HepG2 (cell line): ENCODE data around the gene ZC3H14. TPM values are rescaled to one million over a fixed set of nuclear protein-coding genes. Genes with fewer than 3 reads are reported as not detected.

ENCODE experiments used
- ATAC-seq: fragments of 200-7000 bp; cut with Tn5 transposase; 3 replicates; pipeline ENCODE4 v1.9.1; 2020; ENCODE audit warnings: mild to moderate bottlenecking, moderate library complexity
- BruUV-seq: library from RNA; stranded (reverse); fragments of 400-500 nt; replicated peaks from 2 replicates; lab custom pipeline; 2021; lab: Mats Ljungman, UMichigan
- CTCF ChIA-PET: fragments of 300-600 bp; formaldehyde crosslinking; extraction: SDS; loops from one replicate; lab custom pipeline; 2021; ENCODE audit warnings: low total read pairs, inconsistent platforms, low intra/inter-chr PET ratio; lab: Yijun Ruan, JAX
- POLR2A ChIA-PET: fragments of 350-600 bp; sonication (Branson Sonifier 250); formaldehyde crosslinking; loops from one replicate; lab custom pipeline; 2020; ENCODE audit warnings: antibody characterized with exemption, inconsistent platforms; lab: Yijun Ruan, JAX
- DNase-seq: peaks from one replicate; pipeline ENCODE4 v3.0.0-alpha.2; 2015; ENCODE audit warnings: low spot score
- FAIRE-seq: peaks from 3 replicates; lab custom pipeline; 2011; peaks lifted over from hg19 to GRCh38; lab: Jason Lieb, UNC
- H2AFZ ChIP-seq: one replicate; pipeline ENCODE4 v1.6.1; 2011; ENCODE audit warnings: low read length, inconsistent platforms
- H3K27ac ChIP-seq: fragments of 300-600 bp; 3 replicates; pipeline ENCODE4 v1.8.0; 2011; ENCODE audit warnings: mixed run types, mild to moderate bottlenecking, mixed read lengths, low read length, inconsistent platforms; ENCODE audit not compliant: insufficient read depth; ENCODE audit errors: extremely low read length
- H3K27me3 ChIP-seq, 2 experiments: fragments of 200-600 bp in 1 of 2; 2 replicates in 1 of 2; 3 replicates in 1 of 2; pipeline versions ENCODE4 v1.6.0 to v1.8.0; 2011; ENCODE audit warnings: low read length in 2 of 2, mild to moderate bottlenecking in 2 of 2, moderate library complexity in 2 of 2, inconsistent platforms in 1 of 2; ENCODE audit not compliant: insufficient read depth in 2 of 2, control insufficient read depth in 1 of 2
- H3K36me3 ChIP-seq, 2 experiments: fragments of 200-600 bp in 1 of 2; replicated peaks in 1 of 2; 2 replicates in 1 of 2; 3 replicates in 1 of 2; pipeline versions ENCODE4 v1.5.1 to v1.8.0; 2011; ENCODE audit warnings: low read length in 2 of 2, inconsistent platforms in 1 of 2; ENCODE audit not compliant: insufficient read depth in 2 of 2, control insufficient read depth in 1 of 2
- H3K4me1 ChIP-seq: 2 replicates; pipeline ENCODE4 v1.5.1; 2012; ENCODE audit warnings: low read length, inconsistent platforms; ENCODE audit not compliant: insufficient read depth
- H3K4me2 ChIP-seq: 2 replicates; pipeline ENCODE4 v1.6.0; 2011; ENCODE audit warnings: low read depth, low read length, inconsistent platforms
- H3K4me3 ChIP-seq, 3 experiments: fragments of 200-600 bp in 1 of 3; sonication (generic), shearing (Covaris generic) in 1 of 3; replicated peaks in 1 of 3; 2 replicates each; pipeline ENCODE4 v1.5.1; 2011 to 2016; ENCODE audit warnings: low read length in 3 of 3, inconsistent platforms in 2 of 3, low read depth in 2 of 3, mild to moderate bottlenecking in 2 of 3, control low read depth in 1 of 3, mixed read lengths in 1 of 3; ENCODE audit not compliant: insufficient read depth in 1 of 3
- H3K79me2 ChIP-seq: one replicate; pipeline ENCODE4 v1.6.1; 2011; ENCODE audit warnings: low read length, inconsistent platforms; ENCODE audit not compliant: insufficient read depth
- H3K9ac ChIP-seq: 2 replicates; pipeline ENCODE4 v1.6.0; 2011; ENCODE audit warnings: mild to moderate bottlenecking, low read depth, low read length, inconsistent platforms; ENCODE audit not compliant: insufficient read depth
- H3K9me3 ChIP-seq: 2 replicates; pipeline ENCODE4 v1.5.1; 2012; ENCODE audit warnings: mild to moderate bottlenecking, low read length
- H4K20me1 ChIP-seq: 2 replicates; pipeline ENCODE4 v1.6.0; 2011; ENCODE audit warnings: inconsistent platforms, mild to moderate bottlenecking, low read length, moderate library complexity; ENCODE audit not compliant: insufficient read depth
- ARNT2 ChIP-seq: sonication (generic); formaldehyde crosslinking; IDR thresholded peaks from 2 replicates; pipeline ENCODE4 v1.8.0; 2022; ENCODE audit warnings: mild to moderate bottlenecking, low read depth, missing genetic modification reagents, moderate library complexity
- ZNF317 ChIP-seq: sonication (generic); formaldehyde crosslinking; IDR thresholded peaks from 2 replicates; pipeline ENCODE4 v1.5.0; 2020; ENCODE audit warnings: mild to moderate bottlenecking, missing genetic modification reagents
- WGBS: methylation state at CpG from one replicate; pipeline ENCODE4 v1.1.6; 2017; ENCODE audit warnings: low lambda C conversion rate; 5-methylcytosine and 5-hydroxymethylcytosine counted together
- in situ Hi-C: cut with HindIII; loops from 2 replicates; pipeline ENCODE4 v1.10.0; 2017; ENCODE audit warnings: low pct_unique_long_range_greater_than_20kb; ENCODE audit not compliant: extremely low pct_ligation_motif_present
- intact Hi-C: fragments of 100-400 bp; cut with micrococcal nuclease; formaldehyde crosslinking; loops from one replicate; pipeline ENCODE4 v1.10.0; 2022; ENCODE audit not compliant: unreplicated experiment
- polyA plus RNA-seq, 8 experiments: library from polyadenylated mRNA; depleted of rRNA in 3 of 8; stranded (reverse) in 7 of 8; unstranded in 1 of 8; fragments of >200 nt; fragmentation: Illumina TruSeq in 4 of 8; extraction: Trizol in 4 of 8; gene quantifications; 2 replicates each; pipeline versions ENCODE4 v1.2.1 to v1.2.3, GENCODE V29; 2011 to 2016; ENCODE audit warnings: low read depth in 4 of 8, missing spikeins in 1 of 8, mixed read lengths in 1 of 8; ENCODE audit not compliant: insufficient read depth in 1 of 8
- total RNA-seq, 5 experiments: library from RNA; depleted of rRNA; stranded (reverse); fragments of >200 nt; fragmentation: Illumina TruSeq; extraction: Trizol; gene quantifications; 2 replicates each; pipeline ENCODE4 v1.2.3, GENCODE V29; 2016; ENCODE audit warnings: low read depth in 1 of 5
- TF ChIP-seq, protein P1 (sequence below): sonication (generic); formaldehyde crosslinking; IDR thresholded peaks from 2 replicates; pipeline ENCODE4 v1.9.0; 2021; ENCODE audit warnings: mild to moderate bottlenecking, missing genetic modification reagents
- TF ChIP-seq, protein P2 (sequence below): sonication (generic); formaldehyde crosslinking; IDR thresholded peaks from 2 replicates; pipeline ENCODE4 v1.5.0; 2020; ENCODE audit warnings: mild to moderate bottlenecking, missing genetic modification reagents

The ZC3H14 gene
- total and polyA plus RNA-seq, 2 of the 13 experiments (the other 11 are each of a cell fraction or from before 2014, with no cell fraction given), result 65.1 to 67.5 TPM

GRCh38 chr14:88592031-88592430 lies 29.2 kb downstream of the ZC3H14 start (continued):
- TF ChIP-seq, protein P1, sequence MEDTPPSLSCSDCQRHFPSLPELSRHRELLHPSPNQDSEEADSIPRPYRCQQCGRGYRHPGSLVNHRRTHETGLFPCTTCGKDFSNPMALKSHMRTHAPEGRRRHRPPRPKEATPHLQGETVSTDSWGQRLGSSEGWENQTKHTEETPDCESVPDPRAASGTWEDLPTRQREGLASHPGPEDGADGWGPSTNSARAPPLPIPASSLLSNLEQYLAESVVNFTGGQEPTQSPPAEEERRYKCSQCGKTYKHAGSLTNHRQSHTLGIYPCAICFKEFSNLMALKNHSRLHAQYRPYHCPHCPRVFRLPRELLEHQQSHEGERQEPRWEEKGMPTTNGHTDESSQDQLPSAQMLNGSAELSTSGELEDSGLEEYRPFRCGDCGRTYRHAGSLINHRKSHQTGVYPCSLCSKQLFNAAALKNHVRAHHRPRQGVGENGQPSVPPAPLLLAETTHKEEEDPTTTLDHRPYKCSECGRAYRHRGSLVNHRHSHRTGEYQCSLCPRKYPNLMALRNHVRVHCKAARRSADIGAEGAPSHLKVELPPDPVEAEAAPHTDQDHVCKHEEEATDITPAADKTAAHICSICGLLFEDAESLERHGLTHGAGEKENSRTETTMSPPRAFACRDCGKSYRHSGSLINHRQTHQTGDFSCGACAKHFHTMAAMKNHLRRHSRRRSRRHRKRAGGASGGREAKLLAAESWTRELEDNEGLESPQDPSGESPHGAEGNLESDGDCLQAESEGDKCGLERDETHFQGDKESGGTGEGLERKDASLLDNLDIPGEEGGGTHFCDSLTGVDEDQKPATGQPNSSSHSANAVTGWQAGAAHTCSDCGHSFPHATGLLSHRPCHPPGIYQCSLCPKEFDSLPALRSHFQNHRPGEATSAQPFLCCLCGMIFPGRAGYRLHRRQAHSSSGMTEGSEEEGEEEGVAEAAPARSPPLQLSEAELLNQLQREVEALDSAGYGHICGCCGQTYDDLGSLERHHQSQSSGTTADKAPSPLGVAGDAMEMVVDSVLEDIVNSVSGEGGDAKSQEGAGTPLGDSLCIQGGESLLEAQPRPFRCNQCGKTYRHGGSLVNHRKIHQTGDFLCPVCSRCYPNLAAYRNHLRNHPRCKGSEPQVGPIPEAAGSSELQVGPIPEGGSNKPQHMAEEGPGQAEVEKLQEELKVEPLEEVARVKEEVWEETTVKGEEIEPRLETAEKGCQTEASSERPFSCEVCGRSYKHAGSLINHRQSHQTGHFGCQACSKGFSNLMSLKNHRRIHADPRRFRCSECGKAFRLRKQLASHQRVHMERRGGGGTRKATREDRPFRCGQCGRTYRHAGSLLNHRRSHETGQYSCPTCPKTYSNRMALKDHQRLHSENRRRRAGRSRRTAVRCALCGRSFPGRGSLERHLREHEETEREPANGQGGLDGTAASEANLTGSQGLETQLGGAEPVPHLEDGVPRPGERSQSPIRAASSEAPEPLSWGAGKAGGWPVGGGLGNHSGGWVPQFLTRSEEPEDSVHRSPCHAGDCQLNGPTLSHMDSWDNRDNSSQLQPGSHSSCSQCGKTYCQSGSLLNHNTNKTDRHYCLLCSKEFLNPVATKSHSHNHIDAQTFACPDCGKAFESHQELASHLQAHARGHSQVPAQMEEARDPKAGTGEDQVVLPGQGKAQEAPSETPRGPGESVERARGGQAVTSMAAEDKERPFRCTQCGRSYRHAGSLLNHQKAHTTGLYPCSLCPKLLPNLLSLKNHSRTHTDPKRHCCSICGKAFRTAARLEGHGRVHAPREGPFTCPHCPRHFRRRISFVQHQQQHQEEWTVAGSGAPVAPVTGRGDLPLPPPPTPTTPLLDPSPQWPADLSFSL (CRISPR knock-in tag), result no peak
- TF ChIP-seq, protein P2, sequence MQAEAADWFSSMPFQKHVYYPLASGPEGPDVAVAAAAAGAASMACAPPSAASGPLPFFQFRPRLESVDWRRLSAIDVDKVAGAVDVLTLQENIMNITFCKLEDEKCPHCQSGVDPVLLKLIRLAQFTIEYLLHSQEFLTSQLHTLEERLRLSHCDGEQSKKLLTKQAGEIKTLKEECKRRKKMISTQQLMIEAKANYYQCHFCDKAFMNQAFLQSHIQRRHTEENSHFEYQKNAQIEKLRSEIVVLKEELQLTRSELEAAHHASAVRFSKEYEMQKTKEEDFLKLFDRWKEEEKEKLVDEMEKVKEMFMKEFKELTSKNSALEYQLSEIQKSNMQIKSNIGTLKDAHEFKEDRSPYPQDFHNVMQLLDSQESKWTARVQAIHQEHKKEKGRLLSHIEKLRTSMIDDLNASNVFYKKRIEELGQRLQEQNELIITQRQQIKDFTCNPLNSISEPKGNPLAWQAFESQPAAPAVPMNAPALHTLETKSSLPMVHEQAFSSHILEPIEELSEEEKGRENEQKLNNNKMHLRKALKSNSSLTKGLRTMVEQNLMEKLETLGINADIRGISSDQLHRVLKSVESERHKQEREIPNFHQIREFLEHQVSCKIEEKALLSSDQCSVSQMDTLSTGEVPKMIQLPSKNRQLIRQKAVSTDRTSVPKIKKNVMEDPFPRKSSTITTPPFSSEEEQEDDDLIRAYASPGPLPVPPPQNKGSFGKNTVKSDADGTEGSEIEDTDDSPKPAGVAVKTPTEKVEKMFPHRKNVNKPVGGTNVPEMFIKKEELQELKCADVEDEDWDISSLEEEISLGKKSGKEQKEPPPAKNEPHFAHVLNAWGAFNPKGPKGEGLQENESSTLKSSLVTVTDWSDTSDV (CRISPR knock-in tag), result no peak

GRCh38 chr14:88597038-88597437 lies 34.2 kb downstream of the ZC3H14 start:
- Histone ChIP-seq H3K4me1 (peaks cover 8% of the 10 kb centered on the region; the same call in 1 of the 2 replicates), H3K36me3 (peaks cover 29 to 64% of the 10 kb centered on the region in 2 experiments), H4K20me1 (no peaks in the 10 kb centered on the region), H3K27me3 (no peaks in the 10 kb centered on the region), H3K27ac (no peak overlapping the region), H2AFZ (no peak overlapping the region), H3K79me2 (no peaks in the 10 kb centered on the region), H3K4me3 (no peak overlapping the region), H3K9ac (no peak overlapping the region), H3K9me3 (no peaks in the 10 kb centered on the region), H3K4me2 (no peak overlapping the region)
- DNase-seq (no peak), FAIRE-seq (no peak), ATAC-seq (no peak)
- BruUV-seq, result no TSS peak
- in situ Hi-C loops, result no loop called here
- 96% methylated on average over 4 of the region's 4 CpGs for WGBS
- POLR2A ChIA-PET, result no interaction called here
- intact Hi-C loops, result no loop called here
- CTCF ChIA-PET, result no interaction called here
- peak; percentile 83 for TF ChIP-seq ZNF317
- TF ChIP-seq ARNT2 (CRISPR knock-in tag), result no peak
